ENCODE results near the gene CTRB1. TPM values are rescaled to one million over a fixed set of nuclear protein-coding genes. Genes with fewer than 3 reads are reported as not detected.

The CTRB1 gene
- total and polyA plus RNA-seq, 2 experiments from 2014 or later, result not detected

DNA sequence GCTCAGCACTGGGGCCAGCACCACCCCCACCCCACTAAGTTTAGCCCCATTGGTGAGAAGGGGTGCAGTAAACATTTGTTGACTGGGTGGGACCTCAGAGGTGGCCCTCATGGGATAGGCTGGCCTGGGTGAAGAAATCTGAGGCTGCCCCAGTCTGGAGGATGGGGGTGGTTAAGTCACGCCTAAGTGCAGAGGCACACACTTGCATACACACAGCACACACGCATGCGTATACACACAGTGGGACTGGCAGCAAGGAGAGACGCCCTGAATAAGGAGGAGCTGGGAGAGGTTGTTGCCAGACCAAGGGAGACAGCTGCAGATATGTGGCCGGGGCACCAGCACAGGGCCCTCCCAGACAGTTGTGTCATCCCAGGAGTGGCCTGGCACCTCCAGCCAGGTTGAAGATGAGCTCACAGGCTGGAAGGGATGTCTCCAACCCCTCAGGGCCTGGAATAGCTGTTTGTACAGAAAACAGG, 35.6 kb downstream of the CTRB1 start:
- Histone ChIP-seq H3K4me1 (ENCODE audit: insufficient read depth) (peaks cover 66% of the 10 kb centered on the region), H3K4me2 (ENCODE audit: unreplicated experiment) (peak overlapping the region; percentile 78), H3K4me3 (peak overlapping the region; percentile 51), H3K9me3 (ENCODE audit: low read depth) (no peaks in the 10 kb centered on the region), H2AFZ (no peak overlapping the region), H3K79me2 (ENCODE audit: insufficient read depth) (peaks cover 92% of the 10 kb centered on the region), H4K20me1 (ENCODE audit: insufficient read depth) (peaks cover 9% of the 10 kb centered on the region; the same call in 1 of the 2 replicates), H3F3A (ENCODE audit: insufficient read depth) (peaks cover 35% of the 10 kb centered on the region), H3K9ac (peak overlapping the region; percentile 98), H3K36me3 (ENCODE audit: low read depth) (no peaks in the 10 kb centered on the region), H3K27me3 (replicated peaks; ENCODE audit: insufficient read depth) (no peaks in the 10 kb centered on the region), H3K9me2 (ENCODE audit: insufficient read depth) (no peaks in the 10 kb centered on the region), H3K27ac (peak overlapping the region; percentile 93)
- in situ Hi-C loops (cut with MboI), result no loop called here
- WGBS, 2 experiments (ENCODE audit: low coverage in 1 of 2, low lambda C conversion rate in 2 of 2, missing lambda C conversion rate in 2 of 2), result 3 to 4% methylated on average over 5 of the region's 5 CpGs
- TF ChIP-seq EZH2phosphoT487 (IDR thresholded peaks at IDR 0.05; ENCODE audit: insufficient read depth, low read depth), result no peak
- TF ChIP-seq EZH2 (IDR thresholded peaks at IDR 0.05; ENCODE audit: insufficient read depth, poor library complexity, severe bottlenecking), result no peak
- DNase-seq, result peak; percentile 96

DNA sequence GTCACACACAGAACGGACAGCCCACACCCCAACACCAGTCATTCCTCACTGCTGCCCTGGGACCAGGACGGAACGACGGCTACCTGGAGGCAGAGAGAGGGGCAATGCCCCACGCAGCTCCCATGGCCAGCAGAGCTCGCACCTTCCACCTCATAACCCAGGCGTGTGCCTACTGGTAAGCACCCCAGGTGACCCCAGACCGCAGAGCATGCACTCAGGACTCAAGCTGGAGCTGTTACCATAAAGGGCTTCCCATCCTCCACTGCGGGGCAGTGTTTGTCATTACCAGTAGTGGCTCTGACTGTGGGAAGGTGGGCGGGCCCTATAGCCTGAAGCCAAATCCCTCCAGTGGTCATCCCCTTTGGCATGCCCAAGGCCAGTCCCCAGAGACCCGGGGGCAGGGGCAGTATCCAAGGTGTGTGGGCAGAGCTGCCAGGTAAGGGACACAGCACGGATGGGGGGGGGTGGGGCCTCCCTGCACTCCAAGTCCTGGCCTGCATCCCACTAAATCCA, 37.3 kb downstream of the CTRB1 start:
- Histone ChIP-seq H3K9me3 (ENCODE audit: low read depth) (no peaks in the 10 kb centered on the region), H3K9ac (peak overlapping the region; percentile 72), H2AFZ (no peak overlapping the region), H3K4me2 (ENCODE audit: unreplicated experiment) (peak overlapping the region; percentile 69), H3K36me3 (ENCODE audit: low read depth) (no peaks in the 10 kb centered on the region), H3K9me2 (ENCODE audit: insufficient read depth) (no peaks in the 10 kb centered on the region), H3F3A (ENCODE audit: insufficient read depth) (peaks cover 35% of the 10 kb centered on the region), H4K20me1 (ENCODE audit: insufficient read depth) (peaks cover 9% of the 10 kb centered on the region; the same call in 1 of the 2 replicates), H3K79me2 (ENCODE audit: insufficient read depth) (peaks cover 92% of the 10 kb centered on the region), H3K4me3 (no peak overlapping the region), H3K4me1 (ENCODE audit: insufficient read depth) (peaks cover 58% of the 10 kb centered on the region), H3K27me3 (replicated peaks; ENCODE audit: insufficient read depth) (no peaks in the 10 kb centered on the region), H3K27ac (peak overlapping the region; percentile 93)
- 51 to 58% methylated on average over 11 to 12 of the region's 12 CpGs for WGBS, 2 experiments (ENCODE audit: low coverage in 1 of 2, low lambda C conversion rate in 2 of 2, missing lambda C conversion rate in 2 of 2)
- DNase-seq, result peak; percentile 76
- no peak for TF ChIP-seq EZH2 (IDR thresholded peaks at IDR 0.05; ENCODE audit: insufficient read depth, poor library complexity, severe bottlenecking)
- no peak for TF ChIP-seq EZH2phosphoT487 (IDR thresholded peaks at IDR 0.05; ENCODE audit: insufficient read depth, low read depth)
- in situ Hi-C loops (cut with MboI), result no loop called here

DNA sequence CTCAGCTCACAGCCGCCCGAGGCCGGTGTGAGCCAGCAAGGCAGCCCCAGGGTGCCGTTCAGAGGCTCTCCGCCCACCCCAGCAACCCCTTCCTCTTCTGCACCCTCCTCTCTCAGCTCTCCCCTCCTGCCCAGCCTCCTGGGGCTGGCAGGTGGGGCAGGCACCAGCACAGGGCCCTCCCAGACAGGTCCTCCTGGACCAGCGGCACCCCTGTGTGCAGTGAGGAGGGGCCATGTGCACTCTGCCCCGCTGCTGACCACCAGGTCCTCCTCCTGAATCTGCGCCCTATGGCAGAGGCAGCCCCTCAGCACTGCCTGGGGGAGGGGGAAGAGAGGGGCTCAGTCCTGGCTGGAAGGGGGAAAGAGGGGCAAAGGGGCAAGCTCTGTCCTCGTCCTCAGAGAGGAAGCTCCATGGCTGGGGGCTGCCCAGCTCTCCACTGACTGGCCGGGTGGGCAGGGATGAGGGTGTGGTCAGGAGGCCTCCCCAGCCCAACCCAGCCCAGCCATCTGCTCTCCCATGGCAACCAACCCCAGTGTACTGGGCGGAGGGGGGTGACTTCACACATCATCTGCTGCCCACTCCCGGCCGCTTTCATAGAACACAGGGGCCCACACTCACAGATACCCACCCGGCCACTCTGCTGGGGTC, 38.0 kb downstream of the CTRB1 start:
- DNase-seq, result peak; percentile 86
- Histone ChIP-seq H3K4me1 (ENCODE audit: insufficient read depth) (peaks cover 57% of the 10 kb centered on the region), H3K4me3 (peak overlapping the region; percentile 30; the same call in 1 of the 2 replicates), H3K9me2 (ENCODE audit: insufficient read depth) (no peaks in the 10 kb centered on the region), H3K27me3 (replicated peaks; ENCODE audit: insufficient read depth) (no peaks in the 10 kb centered on the region), H3K9me3 (ENCODE audit: low read depth) (no peaks in the 10 kb centered on the region), H3K27ac (peak overlapping the region; percentile 93), H2AFZ (no peak overlapping the region), H3K79me2 (ENCODE audit: insufficient read depth) (peaks cover 97% of the 10 kb centered on the region), H3K36me3 (ENCODE audit: low read depth) (no peaks in the 10 kb centered on the region), H3K4me2 (ENCODE audit: unreplicated experiment) (peak overlapping the region; percentile 69), H3K9ac (peak overlapping the region; percentile 72), H4K20me1 (ENCODE audit: insufficient read depth) (peaks cover 9% of the 10 kb centered on the region; the same call in 1 of the 2 replicates), H3F3A (ENCODE audit: insufficient read depth) (peaks cover 35% of the 10 kb centered on the region)
- no peak for TF ChIP-seq EZH2phosphoT487 (IDR thresholded peaks at IDR 0.05; ENCODE audit: insufficient read depth, low read depth)
- no peak for TF ChIP-seq EZH2 (IDR thresholded peaks at IDR 0.05; ENCODE audit: insufficient read depth, poor library complexity, severe bottlenecking)
- in situ Hi-C loops (cut with MboI), result no loop called here
- WGBS, 2 experiments (ENCODE audit: low coverage in 1 of 2, low lambda C conversion rate in 2 of 2, missing lambda C conversion rate in 2 of 2), result 31 to 34% methylated on average over 12 to 14 of the region's 14 CpGs

DNA sequence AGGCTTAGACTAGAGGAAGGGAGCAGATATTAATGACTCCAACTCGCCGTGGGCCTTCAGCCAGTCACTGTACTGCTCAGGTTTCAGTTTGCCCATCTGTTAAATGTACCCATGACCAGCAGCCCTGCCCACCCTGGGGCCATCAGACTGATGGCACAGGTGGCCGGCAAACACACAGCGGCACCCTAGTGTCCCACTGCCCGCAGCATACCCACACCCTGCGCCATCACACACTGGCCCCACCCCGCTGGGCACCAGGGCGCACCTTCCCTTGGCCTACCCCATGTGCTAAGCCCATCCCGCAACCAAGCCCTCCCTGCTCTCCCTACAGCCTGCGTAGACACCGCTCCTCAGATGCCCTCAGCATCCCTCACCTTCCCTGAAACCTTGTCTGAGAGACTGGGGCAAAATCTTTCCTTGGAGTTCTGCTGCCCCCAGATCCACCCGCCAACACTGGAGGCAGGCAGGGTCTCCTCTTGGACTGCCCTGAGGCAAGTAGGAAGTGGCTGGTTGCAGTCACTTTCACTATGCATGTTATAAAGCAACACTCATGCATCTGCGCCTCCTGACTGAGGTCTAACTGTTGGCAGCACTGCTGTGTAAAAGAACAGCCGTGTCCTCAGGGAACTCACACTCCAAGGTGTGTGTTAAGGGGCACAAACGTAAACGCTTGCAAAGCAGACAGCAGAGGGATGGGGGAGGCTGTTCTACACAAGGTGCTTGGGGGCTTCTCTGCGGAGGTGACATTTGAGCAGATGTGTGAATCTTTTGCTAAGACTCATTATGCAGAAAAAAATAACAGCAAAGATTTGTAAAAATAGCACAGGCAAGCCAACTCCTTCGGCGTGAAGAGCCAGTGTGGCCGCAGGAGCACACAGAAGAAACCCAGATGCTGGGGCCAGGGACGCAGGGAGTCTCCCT, 39.4 kb downstream of the CTRB1 start:
- no peak for DNase-seq

More for the DNA sequence above, 39.4 kb downstream of the CTRB1 start:
- Histone ChIP-seq H2AFZ (no peak overlapping the region), H3K4me3 (no peak overlapping the region), H3F3A (ENCODE audit: insufficient read depth) (peaks cover 28% of the 10 kb centered on the region), H3K4me2 (ENCODE audit: unreplicated experiment) (no peak overlapping the region), H3K27ac (no peak overlapping the region), H3K36me3 (ENCODE audit: low read depth) (no peaks in the 10 kb centered on the region), H4K20me1 (ENCODE audit: insufficient read depth) (peaks cover 14% of the 10 kb centered on the region; the same call in 1 of the 2 replicates), H3K9me2 (ENCODE audit: insufficient read depth) (no peaks in the 10 kb centered on the region), H3K9ac (peak overlapping the region; percentile 72; the same call in 1 of the 2 replicates), H3K27me3 (replicated peaks; ENCODE audit: insufficient read depth) (no peaks in the 10 kb centered on the region), H3K4me1 (ENCODE audit: insufficient read depth) (peaks cover 53% of the 10 kb centered on the region), H3K9me3 (ENCODE audit: low read depth) (no peaks in the 10 kb centered on the region), H3K79me2 (ENCODE audit: insufficient read depth) (peaks cover 97% of the 10 kb centered on the region)
- TF ChIP-seq EZH2 (IDR thresholded peaks at IDR 0.05; ENCODE audit: insufficient read depth, poor library complexity, severe bottlenecking), result no peak
- TF ChIP-seq EZH2phosphoT487 (IDR thresholded peaks at IDR 0.05; ENCODE audit: insufficient read depth, low read depth), result no peak
- in situ Hi-C loops (cut with MboI), result no loop called here
- 69 to 78% methylated on average over 19 to 21 of the region's 21 CpGs for WGBS, 2 experiments (ENCODE audit: low coverage in 1 of 2, low lambda C conversion rate in 2 of 2, missing lambda C conversion rate in 2 of 2)

Data from GM23248 (cell line).